Common myeloid progenitor, CD34-positive (primary cell): ENCODE data around the gene SNAI3.
A peak's percentile ranks its signal among the peaks of the same experiment; 100 is the strongest.

Source experiments
- CTCF ChIA-PET: fragments of 350-600 bp; sonication (Branson Sonifier 250); formaldehyde crosslinking; loops from one replicate; lab custom pipeline; 2021; ENCODE audit warnings: antibody characterized with exemption; lab: Charles Lee
- POLR2A ChIA-PET: fragments of 350-600 bp; sonication (Branson Sonifier 250); formaldehyde crosslinking; loops from one replicate; lab custom pipeline; 2021; ENCODE audit warnings: antibody characterized with exemption; lab: Charles Lee
- DNase-seq, 3 donors: peaks; one replicate each; pipeline versions ENCODE4 v3.0.0 to v3.0.0-alpha.2; 2013
- H3K27ac ChIP-seq, 2 experiments: 1 replicate in 1 of 2; 2 replicates in 1 of 2; pipeline ENCODE4 v1.7.0; 2013; ENCODE audit warnings: inconsistent platforms in 2 of 2, low read length in 2 of 2, mild to moderate bottlenecking in 2 of 2, low read depth in 1 of 2, moderate library complexity in 1 of 2; ENCODE audit not compliant: severe bottlenecking in 2 of 2, insufficient read depth in 1 of 2, poor library complexity in 1 of 2
- H3K27me3 ChIP-seq, 5 experiments: replicated peaks in 2 of 5; 1 replicate in 3 of 5; 2 replicates in 2 of 5; pipeline versions ENCODE4 v1.6.1 to v1.7.0; 2013; ENCODE audit warnings: low read length in 4 of 5, mild to moderate bottlenecking in 2 of 5, moderate library complexity in 2 of 5, inconsistent platforms in 1 of 5; ENCODE audit not compliant: insufficient read depth in 5 of 5, control insufficient read depth in 4 of 5
- H3K36me3 ChIP-seq, 4 experiments: 1 replicate in 2 of 4; 2 replicates in 2 of 4; pipeline versions ENCODE4 v1.6.1 to v1.7.0; 2013; ENCODE audit warnings: low read length in 3 of 4, control low read depth in 1 of 4, mild to moderate bottlenecking in 1 of 4; ENCODE audit not compliant: control insufficient read depth in 4 of 4, insufficient read depth in 4 of 4
- H3K4me1 ChIP-seq, 4 experiments: 1 replicate in 3 of 4; 2 replicates in 1 of 4; pipeline versions ENCODE4 v1.6.1 to v1.7.1; 2013; ENCODE audit warnings: low read length in 3 of 4, mild to moderate bottlenecking in 3 of 4, control low read depth in 1 of 4, inconsistent platforms in 1 of 4, moderate library complexity in 1 of 4; ENCODE audit not compliant: control insufficient read depth in 4 of 4, insufficient read depth in 4 of 4; ENCODE audit errors: control extremely low read depth in 1 of 4
- H3K4me3 ChIP-seq, 7 experiments: 1 replicate in 4 of 7; 2 replicates in 3 of 7; pipeline versions ENCODE4 v1.5.1 to v1.7.0; 2013; ENCODE audit warnings: mild to moderate bottlenecking in 7 of 7, low read length in 6 of 7, moderate library complexity in 6 of 7, inconsistent platforms in 2 of 7, low read depth in 2 of 7, control low read depth in 1 of 7; ENCODE audit not compliant: insufficient read depth in 4 of 7, control insufficient read depth in 1 of 7; ENCODE audit errors: extremely low read depth in 1 of 7
- H3K9me3 ChIP-seq, 5 experiments: 1 replicate in 4 of 5; 2 replicates in 1 of 5; pipeline versions ENCODE4 v1.6.1 to v1.7.1; 2013; ENCODE audit warnings: low read length in 4 of 5, mild to moderate bottlenecking in 2 of 5, inconsistent platforms in 1 of 5, low read depth in 1 of 5, moderate library complexity in 1 of 5; ENCODE audit not compliant: control insufficient read depth in 4 of 5, insufficient read depth in 2 of 5; ENCODE audit errors: control extremely low read depth in 1 of 5
- WGBS: methylation state at CpG from one replicate; pipeline ENCODE4 v1.1.5; 2013; ENCODE audit not compliant: insufficient coverage; 5-methylcytosine and 5-hydroxymethylcytosine counted together

SNAI3 gene

GRCh38 chr16:88653596-88654362 lies 32.5 kb downstream of the SNAI3 start:
- POLR2A ChIA-PET: interaction anchor here (0.7 kb wide), 1 partner anchor 38 kb away, joined by 3 read pairs; no protein-coding TSS in a partner anchor
- Histone ChIP-seq H3K4me3 (no peak overlapping the region), H3K4me1 (peaks cover 0 to 34% (median 23%) of the 10 kb centered on the region in 4 experiments), H3K36me3 (peaks cover 0 to 81% (median 27%) of the 10 kb centered on the region in 4 experiments), H3K9me3 (no peaks in the 10 kb centered on the region), H3K27ac (no peak overlapping the region), H3K27me3 (no peaks in the 10 kb centered on the region)
- CTCF ChIA-PET: no interaction called here
- 94% methylated on average over 29 of the region's 32 CpGs for WGBS
- DNase-seq: no peak

GRCh38 chr16:88653101-88653500 lies 33.2 kb downstream of the SNAI3 start:
- H3K4me3 ChIP-seq: no peak overlapping the region
- H3K9me3 ChIP-seq: no peaks in the 10 kb centered on the region
- H3K27me3 ChIP-seq: no peaks in the 10 kb centered on the region
- peaks cover 0 to 77% (median 24%) of the 10 kb centered on the region in 4 experiments for H3K36me3 ChIP-seq
- peaks cover 0 to 36% (median 24%) of the 10 kb centered on the region in 4 experiments for H3K4me1 ChIP-seq
- DNase-seq: no peak
- H3K27ac ChIP-seq: no peak overlapping the region
- POLR2A ChIA-PET: no interaction called here
- 98% methylated on average over 12 of the region's 13 CpGs for WGBS
- CTCF ChIA-PET: interaction anchor here (1.1 kb wide), 1 partner anchor 19 kb away, joined by 3 read pairs; no protein-coding TSS in a partner anchor

DNA sequence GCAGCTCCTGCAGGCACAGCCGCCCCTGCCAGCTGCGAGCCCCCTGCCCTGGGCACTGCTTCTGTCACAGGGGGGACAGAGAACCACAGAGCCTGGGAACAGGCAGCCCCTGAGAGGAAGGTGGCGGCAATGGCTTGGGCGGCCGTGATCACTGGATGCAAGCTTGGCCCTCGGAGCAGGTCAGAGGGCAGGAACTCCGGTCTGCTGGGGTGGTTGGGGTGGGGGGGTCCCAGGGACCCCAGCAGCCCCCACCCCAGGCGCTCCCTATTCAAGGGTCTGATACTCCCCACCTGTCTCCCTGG lies 33.6 kb downstream of the SNAI3 start:
- Histone ChIP-seq H3K9me3 (no peaks in the 10 kb centered on the region), H3K27me3 (no peaks in the 10 kb centered on the region), H3K36me3 (peaks cover 0 to 75% (median 22%) of the 10 kb centered on the region in 4 experiments), H3K4me3 (no peak overlapping the region), H3K27ac (no peak overlapping the region), H3K4me1 (peaks cover 0 to 38% (median 26%) of the 10 kb centered on the region in 4 experiments)
- ChIA-PET POLR2A (no interaction called here), CTCF (interaction anchor here (1.1 kb wide), 1 partner anchor 20 kb away, joined by 3 read pairs; no protein-coding TSS in a partner anchor)
- WGBS: 100% methylated on average over 5 of the region's 8 CpGs
- no peak for DNase-seq

GRCh38 chr16:88651989-88652761 lies 34.1 kb downstream of the SNAI3 start:
- H3K27me3 ChIP-seq: no peaks in the 10 kb centered on the region
- ChIA-PET POLR2A (no interaction called here), CTCF (interaction anchor here (1.1 to 1.6 kb wide), 2 partner anchors 12 to 20 kb away, joined by 3 to 4 read pairs; no protein-coding TSS in a partner anchor)
- peaks cover 0 to 42% (median 26%) of the 10 kb centered on the region in 4 experiments for H3K4me1 ChIP-seq
- WGBS: 87% methylated on average over 25 of the region's 29 CpGs
- H3K36me3 ChIP-seq: peaks cover 0 to 70% (median 19%) of the 10 kb centered on the region in 4 experiments
- H3K9me3 ChIP-seq: no peaks in the 10 kb centered on the region
- DNase-seq: no peak
- H3K4me3 ChIP-seq: peak overlapping the region in 1 of 7 experiments; percentile 89
- no peak overlapping the region for H3K27ac ChIP-seq

DNA sequence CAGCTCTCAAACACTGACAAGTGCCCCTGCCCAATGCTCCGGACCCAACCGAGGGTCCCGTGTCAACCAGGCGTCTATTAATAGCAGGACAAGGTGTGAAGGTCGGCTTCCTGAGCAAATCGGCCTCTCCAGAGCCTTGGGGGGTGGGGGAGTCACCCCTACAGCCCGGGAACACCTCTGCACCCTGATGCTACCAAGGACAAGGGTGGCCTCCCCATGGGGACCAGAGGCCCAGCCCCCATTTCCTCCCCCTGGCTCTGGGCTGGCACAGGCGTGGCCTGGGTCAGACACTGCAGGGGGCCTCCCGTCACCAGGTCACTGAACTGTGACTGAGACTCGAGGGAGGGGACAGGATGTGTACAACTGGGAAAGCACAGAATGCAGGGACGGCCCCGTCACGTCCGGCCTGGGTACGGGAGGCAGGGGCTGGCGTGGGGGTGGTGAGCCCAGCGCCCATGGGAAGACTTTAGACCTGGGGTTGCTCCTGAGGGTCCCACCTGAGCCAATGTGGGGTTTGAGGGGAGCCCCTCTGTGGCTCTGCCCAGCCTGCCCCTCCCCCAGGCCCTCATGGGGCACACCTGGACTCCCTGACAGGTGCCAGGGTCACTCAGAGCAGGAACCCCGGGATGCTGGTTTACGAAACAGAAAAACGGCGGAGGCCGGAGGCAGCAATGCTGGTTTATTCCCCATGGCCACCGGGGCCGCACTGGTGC lies 34.9 kb downstream of the SNAI3 start:
- H3K36me3 ChIP-seq: peaks cover 0 to 69% (median 20%) of the 10 kb centered on the region in 4 experiments
- H3K9me3 ChIP-seq: no peaks in the 10 kb centered on the region
- peak overlapping the region in 1 of 2 experiments; percentile 64 for H3K27ac ChIP-seq
- peak overlapping the region in 6 of 7 experiments; percentile 43 to 93 (median 89) for H3K4me3 ChIP-seq
- 31% methylated on average over 21 of the region's 24 CpGs for WGBS
- H3K4me1 ChIP-seq: peaks cover 0 to 42% (median 26%) of the 10 kb centered on the region in 4 experiments
- no peaks in the 10 kb centered on the region for H3K27me3 ChIP-seq
- CTCF ChIA-PET: interaction anchor here (1.6 kb wide), 1 partner anchor 13 kb away, joined by 4 read pairs; no protein-coding TSS in a partner anchor
- DNase-seq: peak in 2 of 3 donors; percentile 55 to 58
- POLR2A ChIA-PET: interaction anchor here (0.6 kb wide), 1 partner anchor 34 kb away, joined by 3 read pairs; no protein-coding TSS in a partner anchor

DNA sequence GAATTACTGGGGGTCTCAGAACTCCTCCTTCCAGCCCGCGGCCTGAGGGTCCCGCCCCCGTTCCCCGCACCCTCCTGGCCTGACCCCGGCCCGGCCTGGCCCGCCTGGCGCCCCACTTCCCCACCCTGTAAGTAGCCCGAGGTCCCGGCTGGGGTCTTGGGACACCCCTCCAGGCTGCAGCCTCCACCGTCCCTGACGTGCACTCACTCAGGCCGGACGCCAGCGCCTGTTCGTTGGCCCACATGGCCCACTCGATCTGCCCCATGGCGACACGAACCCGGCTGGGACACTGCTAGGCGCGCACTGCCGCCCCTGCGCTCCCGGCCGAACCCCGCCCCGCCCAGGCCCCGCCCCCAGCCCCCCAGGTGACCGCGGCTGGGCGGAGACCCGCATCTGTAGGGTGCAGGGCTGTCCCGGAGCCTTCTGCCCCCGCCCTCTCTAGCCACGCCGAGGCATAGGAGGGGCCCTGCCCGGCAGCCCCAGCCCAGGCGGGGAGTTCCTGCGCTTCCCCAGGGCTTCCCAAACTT lies 35.5 kb downstream of the SNAI3 start, which contains the start of gene CYBA:
Gene CYBA (minus strand): TSS at position 305 of the 527 bp plus-strand sequence. CDS start 40 bp downstream, at position 265.
- H3K36me3 ChIP-seq: peaks cover 0 to 69% (median 19%) of the 10 kb centered on the region in 4 experiments
- H3K27ac ChIP-seq: peak within 1 kb of the TSS; percentile 46 to 77
- 0% methylated on average over 34 of the region's 41 CpGs for WGBS
- peaks cover 0 to 42% (median 26%) of the 10 kb centered on the region in 4 experiments for H3K4me1 ChIP-seq
- ChIA-PET POLR2A (interaction anchor here (0.6 to 1.4 kb wide), 3 partner anchors 35 to 53 kb away, joined by 3 to 6 read pairs (median 3); no protein-coding TSS in a partner anchor), CTCF (interaction anchor here (1.5 to 1.6 kb wide), 2 partner anchors 13 to 34 kb away, joined by 3 to 4 read pairs; no protein-coding TSS in a partner anchor)
- peak; percentile 51 to 74 (median 71) for DNase-seq
- peak within 1 kb of the TSS; percentile 72 to 93 (median 89) for H3K4me3 ChIP-seq
- no peaks in the 10 kb centered on the region for H3K9me3 ChIP-seq
- no peaks in the 10 kb centered on the region for H3K27me3 ChIP-seq
